Neuron (in vitro differentiated cells): Measurements from ENCODE around the gene LMBRD2.

ENCODE experiments used
- H2AFZ ChIP-seq: one replicate; pipeline ENCODE4 v1.6.1; 2013; ENCODE audit warnings: low read depth, mild to moderate bottlenecking, inconsistent platforms, low read length, moderate library complexity
- H3K27me3 ChIP-seq: one replicate; pipeline ENCODE4 v1.6.1; 2013; ENCODE audit warnings: low read length; ENCODE audit not compliant: insufficient read depth
- H3K36me3 ChIP-seq: one replicate; pipeline ENCODE4 v1.6.1; 2013; ENCODE audit warnings: low read length; ENCODE audit not compliant: insufficient read depth
- H3K4me1 ChIP-seq: one replicate; pipeline ENCODE4 v1.6.1; 2013; ENCODE audit warnings: low read length; ENCODE audit not compliant: insufficient read depth
- H3K4me3 ChIP-seq: 2 replicates; pipeline ENCODE4 v1.5.1; 2013; ENCODE audit warnings: mild to moderate bottlenecking, low read length, moderate library complexity
- H3K9me3 ChIP-seq: one replicate; pipeline ENCODE4 v1.6.1; 2013; ENCODE audit warnings: low read length

Gene LMBRD2

GRCh38 chr5:36070687-36071571 is 80.8 kb downstream of the LMBRD2 start:
- Histone ChIP-seq H3K36me3 (no peaks in the 10 kb centered on the region), H3K4me3 (no peak overlapping the region), H3K9me3 (no peaks in the 10 kb centered on the region), H3K4me1 (peaks cover 3% of the 10 kb centered on the region), H2AFZ (no peak overlapping the region), H3K27me3 (peaks cover 22% of the 10 kb centered on the region)

DNA sequence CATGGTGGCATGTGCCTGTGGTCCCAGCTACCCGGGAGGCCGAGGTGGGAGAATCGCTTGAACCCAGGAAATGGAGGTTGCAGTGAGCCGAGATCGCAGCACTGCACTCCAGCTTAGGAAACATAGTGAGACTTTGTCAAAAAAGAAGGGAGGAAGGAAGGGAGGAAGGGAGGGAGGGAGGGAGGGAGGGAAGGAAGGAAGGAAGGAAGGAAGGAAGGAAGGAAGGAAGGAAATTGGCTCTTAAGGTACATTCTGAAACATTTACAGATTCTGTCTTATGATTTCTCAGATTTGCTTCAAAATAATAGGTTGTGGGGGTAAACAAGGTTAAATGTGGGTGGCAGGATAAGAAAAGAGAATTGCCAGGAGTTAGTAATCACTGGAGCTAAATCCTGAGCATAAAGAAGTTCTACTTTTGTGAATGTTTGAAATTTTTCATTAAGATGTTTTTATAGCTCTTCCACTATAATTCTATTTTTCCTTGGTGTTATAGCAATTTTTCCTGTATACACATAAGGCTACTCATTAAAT is 82.9 kb downstream of the LMBRD2 start:
- H3K4me1 ChIP-seq: peaks cover 3% of the 10 kb centered on the region
- no peak overlapping the region for H2AFZ ChIP-seq
- no peaks in the 10 kb centered on the region for H3K9me3 ChIP-seq
- H3K4me3 ChIP-seq: no peak overlapping the region
- no peaks in the 10 kb centered on the region for H3K36me3 ChIP-seq
- H3K27me3 ChIP-seq: peaks cover 33% of the 10 kb centered on the region

DNA sequence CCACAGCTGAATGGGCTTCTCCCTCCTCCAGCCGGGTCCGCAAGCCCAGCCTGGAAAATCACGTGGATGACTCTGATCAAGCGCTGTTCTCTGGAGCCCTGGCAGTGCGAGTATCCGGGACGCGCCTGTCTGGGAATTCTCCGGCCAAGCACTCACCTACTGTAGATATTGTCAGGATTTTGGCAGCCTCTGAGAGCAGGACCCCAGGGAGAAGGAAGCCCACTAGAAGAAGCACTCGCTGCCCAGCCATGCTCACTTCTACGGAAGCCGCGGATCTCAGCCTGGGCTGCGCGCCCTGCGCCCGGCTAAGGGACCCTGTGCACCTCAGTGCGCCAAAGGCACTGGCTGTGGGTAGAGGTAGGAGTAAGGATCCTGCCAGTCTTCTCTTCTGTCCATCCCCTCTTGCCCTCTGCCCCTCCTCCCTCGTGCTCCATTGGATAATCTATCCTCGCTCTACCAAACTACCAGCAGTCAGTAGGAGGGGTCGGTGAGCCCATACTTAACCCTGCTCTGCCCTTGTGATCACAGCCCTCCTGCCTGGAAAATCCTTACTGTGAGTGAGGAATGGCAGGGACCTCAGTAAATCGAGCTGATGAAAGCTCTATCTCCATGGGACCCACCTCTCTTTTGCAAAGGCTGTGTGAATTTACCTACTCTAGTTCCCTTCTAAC is 85.0 kb downstream of the LMBRD2 start, which contains the start of gene UGT3A2:
TSS of gene UGT3A2 (minus strand) at position 343 of the 671 bp plus-strand sequence. CDS start at position 250, 93 bp downstream.
- Histone ChIP-seq H3K4me1 (peaks cover 3% of the 10 kb centered on the region), H3K9me3 (no peaks in the 10 kb centered on the region), H3K27me3 (peaks cover 33% of the 10 kb centered on the region), H3K4me3 (peak within 1 kb of the TSS; percentile 17), H3K36me3 (no peaks in the 10 kb centered on the region), H2AFZ (peak within 1 kb of the TSS; percentile 75)

DNA sequence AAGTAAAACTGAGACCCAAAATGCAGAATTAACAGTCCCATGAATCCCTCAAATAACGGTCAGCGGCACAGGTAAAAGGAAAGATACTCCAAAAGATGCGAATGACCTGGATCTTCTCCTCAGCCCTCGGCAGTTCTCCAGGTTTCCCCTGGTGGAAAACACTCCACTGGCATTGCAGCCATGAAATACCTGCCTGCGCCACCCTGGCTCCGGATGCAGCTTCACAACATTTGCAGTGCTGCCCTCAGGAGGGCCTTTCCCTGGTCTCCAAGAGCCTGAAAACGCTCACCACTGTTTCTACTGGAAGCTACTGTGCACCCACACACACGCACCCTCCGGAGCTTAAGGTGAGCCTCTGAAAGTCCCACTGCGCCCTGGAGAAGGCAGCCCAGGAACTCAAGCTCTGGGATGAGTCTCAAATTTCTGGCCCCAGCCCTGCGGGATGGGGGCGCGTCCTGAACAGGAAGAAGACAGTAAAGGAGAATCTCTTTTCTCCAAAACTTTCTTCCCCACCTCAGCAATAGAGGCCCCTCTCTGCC is 85.6 kb downstream of the LMBRD2 start:
- Histone ChIP-seq H3K4me3 (peak overlapping the region; percentile 17), H3K9me3 (no peaks in the 10 kb centered on the region), H3K27me3 (peaks cover 31% of the 10 kb centered on the region), H3K36me3 (no peaks in the 10 kb centered on the region), H3K4me1 (peaks cover 3% of the 10 kb centered on the region), H2AFZ (peak overlapping the region; percentile 75)

DNA sequence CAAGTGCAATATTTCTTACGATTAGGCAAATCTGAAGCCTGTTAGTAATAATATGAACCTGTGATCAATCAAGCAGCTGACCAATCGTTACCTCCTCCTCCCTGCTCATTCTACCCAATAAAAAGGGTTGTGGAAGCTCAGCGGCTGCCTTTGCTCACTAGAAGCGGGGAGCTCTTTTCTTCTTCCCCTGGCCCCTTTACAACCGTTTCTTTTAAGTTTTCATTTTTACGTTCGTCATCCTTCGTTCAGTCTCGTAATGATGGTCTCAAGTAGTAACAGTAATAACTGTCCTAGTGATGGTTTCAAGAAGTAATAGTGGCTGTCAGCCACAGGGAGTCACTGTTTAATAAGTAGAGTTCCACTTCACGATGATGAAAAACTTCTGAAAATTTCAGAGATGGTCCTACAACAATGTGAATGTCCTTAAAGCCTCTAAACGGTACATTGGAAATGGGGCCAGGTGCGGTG is 91.2 kb downstream of the LMBRD2 start:
- Histone ChIP-seq H2AFZ (no peak overlapping the region), H3K4me1 (no peaks in the 10 kb centered on the region), H3K9me3 (no peaks in the 10 kb centered on the region), H3K36me3 (no peaks in the 10 kb centered on the region), H3K27me3 (peaks cover 7% of the 10 kb centered on the region), H3K4me3 (no peak overlapping the region)

GRCh38 chr5:36059571-36060419 is 91.9 kb downstream of the LMBRD2 start:
- Histone ChIP-seq H3K4me3 (no peak overlapping the region), H3K36me3 (no peaks in the 10 kb centered on the region), H3K27me3 (peaks cover under 1% of the 10 kb centered on the region), H3K4me1 (no peaks in the 10 kb centered on the region), H3K9me3 (no peaks in the 10 kb centered on the region), H2AFZ (no peak overlapping the region)

DNA sequence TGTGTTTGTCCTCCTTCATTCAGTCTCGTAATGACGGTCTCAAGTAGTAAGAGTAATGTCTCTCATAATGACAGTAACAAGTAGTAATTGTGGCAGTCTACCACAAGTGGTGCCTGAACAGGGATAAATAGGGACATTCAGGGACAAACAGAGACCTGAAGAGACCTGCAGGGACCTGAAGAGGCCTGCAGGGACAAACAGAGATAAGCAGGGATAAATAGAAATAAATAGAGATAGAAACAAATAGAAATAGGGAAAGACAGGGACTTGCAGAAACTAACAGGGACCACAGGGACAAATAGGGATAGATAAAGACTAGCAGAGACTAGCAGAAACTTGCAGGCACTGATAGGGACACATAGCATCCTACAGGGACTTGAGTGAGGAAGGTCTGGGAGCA is 92.9 kb downstream of the LMBRD2 start:
- no peaks in the 10 kb centered on the region for H3K36me3 ChIP-seq
- H3K9me3 ChIP-seq: no peaks in the 10 kb centered on the region
- no peaks in the 10 kb centered on the region for H3K27me3 ChIP-seq
- no peak overlapping the region for H3K4me3 ChIP-seq
- H3K4me1 ChIP-seq: no peaks in the 10 kb centered on the region
- H2AFZ ChIP-seq: no peak overlapping the region

DNA sequence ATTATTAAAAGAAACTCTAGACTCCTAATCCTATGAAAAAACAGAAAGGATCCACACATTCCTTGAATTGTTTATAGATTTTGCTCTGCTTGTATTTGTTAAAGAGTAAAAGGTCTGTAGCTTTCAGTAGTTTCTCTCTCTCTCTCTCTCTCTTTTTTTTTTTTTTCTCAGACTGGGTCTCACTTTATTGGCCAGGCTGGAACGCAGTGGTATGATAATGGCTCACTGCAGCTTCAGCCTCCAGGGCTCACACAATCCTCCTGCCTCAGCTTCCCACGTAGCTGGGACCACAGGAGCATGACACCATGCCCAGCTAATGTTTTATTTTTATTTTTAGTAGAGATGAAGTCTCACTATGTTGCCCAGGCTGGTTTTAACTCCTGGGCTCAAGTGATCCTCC is 94.3 kb downstream of the LMBRD2 start:
- Histone ChIP-seq H3K4me3 (no peak overlapping the region), H2AFZ (no peak overlapping the region), H3K4me1 (no peaks in the 10 kb centered on the region), H3K27me3 (no peaks in the 10 kb centered on the region), H3K9me3 (no peaks in the 10 kb centered on the region), H3K36me3 (no peaks in the 10 kb centered on the region)

GRCh38 chr5:36056422-36056821 is 95.3 kb downstream of the LMBRD2 start:
- H3K4me3 ChIP-seq: no peak overlapping the region
- H3K4me1 ChIP-seq: no peaks in the 10 kb centered on the region
- H3K27me3 ChIP-seq: no peaks in the 10 kb centered on the region
- H3K36me3 ChIP-seq: no peaks in the 10 kb centered on the region
- H3K9me3 ChIP-seq: no peaks in the 10 kb centered on the region
- H2AFZ ChIP-seq: no peak overlapping the region

GRCh38 chr5:36055984-36056383 is 95.7 kb downstream of the LMBRD2 start:
- H3K4me1 ChIP-seq: no peaks in the 10 kb centered on the region
- no peak overlapping the region for H3K4me3 ChIP-seq
- no peaks in the 10 kb centered on the region for H3K36me3 ChIP-seq
- H3K9me3 ChIP-seq: no peaks in the 10 kb centered on the region
- H2AFZ ChIP-seq: no peak overlapping the region
- H3K27me3 ChIP-seq: no peaks in the 10 kb centered on the region

- no peaks in the 10 kb centered on the region for H3K4me1 ChIP-seq
- H3K36me3 ChIP-seq: no peaks in the 10 kb centered on the region
- H3K4me3 ChIP-seq: no peak overlapping the region
- H2AFZ ChIP-seq: no peak overlapping the region
- no peaks in the 10 kb centered on the region for H3K27me3 ChIP-seq
- no peaks in the 10 kb centered on the region for H3K9me3 ChIP-seq
Measured at GRCh38 chr5:36054647-36055046, 97.0 kb downstream of the LMBRD2 start.

GRCh38 chr5:36052538-36052937 is 99.1 kb downstream of the LMBRD2 start:
- Histone ChIP-seq H3K4me1 (no peaks in the 10 kb centered on the region), H3K4me3 (no peak overlapping the region), H3K27me3 (no peaks in the 10 kb centered on the region), H2AFZ (no peak overlapping the region), H3K9me3 (no peaks in the 10 kb centered on the region), H3K36me3 (no peaks in the 10 kb centered on the region)
